Sigmoid colon (tissue), 7 donors: ENCODE measurements around the gene AJM1. TPM values are rescaled to one million over a fixed set of nuclear protein-coding genes. Genes with fewer than 3 reads are reported as not detected.
"Not testable (repeated sequence)": the region's sequence is repeated elsewhere in the genome, so short reads cannot be mapped to it uniquely, and the experiment has no call there.

Experiments used
- DNase-seq: peaks from one replicate; pipeline ENCODE4 v3.0.0-alpha.2; 2019
- H3K27ac ChIP-seq, 4 donors: fragments of 200-600 bp; sonication (generic); one replicate each; pipeline ENCODE4 v1.5.1; 2016 to 2019; ENCODE audit warnings: mild to moderate bottlenecking in 1 of 4
- H3K27me3 ChIP-seq, 3 donors: fragments of 200-600 bp; sonication (generic); one replicate each; pipeline ENCODE4 v1.5.1; 2019; ENCODE audit warnings: mild to moderate bottlenecking in 1 of 3
- H3K36me3 ChIP-seq, 4 donors: fragments of 200-600 bp; sonication (generic); one replicate each; pipeline ENCODE4 v1.5.1; 2016 to 2019
- H3K4me1 ChIP-seq, 4 donors: fragments of 200-600 bp; sonication (generic); one replicate each; pipeline ENCODE4 v1.5.1; 2017 to 2019
- H3K4me3 ChIP-seq, 4 donors: fragments of 200-600 bp; sonication (generic); one replicate each; pipeline ENCODE4 v1.5.1; 2017 to 2019; ENCODE audit warnings: mild to moderate bottlenecking in 2 of 4, moderate library complexity in 1 of 4
- H3K9me3 ChIP-seq, 4 donors: fragments of 200-600 bp in 3 of 4; sonication (generic) in 3 of 4; one replicate each; pipeline versions ENCODE4 v1.5.1 to v1.6.1; 2013 to 2019
- EP300 ChIP-seq, 4 donors: sonication (generic); formaldehyde crosslinking; IDR thresholded peaks; one replicate each; pipeline ENCODE4 v1.6.1; 2017; ENCODE audit warnings: antibody characterized with exemption in 4 of 4
- POLR2A ChIP-seq, 2 donors: fragments of 450-650 bp; IDR thresholded peaks; one replicate each; pipeline ENCODE4 v1.6.1; 2016; ENCODE audit warnings: antibody characterized with exemption in 2 of 2, mild to moderate bottlenecking in 2 of 2, moderate library complexity in 2 of 2
- POLR2AphosphoS5 ChIP-seq, 4 donors: sonication (generic); formaldehyde crosslinking; IDR thresholded peaks; one replicate each; pipeline ENCODE4 v1.6.1; 2017; ENCODE audit warnings: antibody characterized with exemption in 4 of 4
- WGBS, 2 donors: extraction: QIAGEN DNeasy Blood & Tissue Kit; methylation state at CpG; one replicate each; pipeline ENCODE4 v1.1.7; 2013; 5-methylcytosine and 5-hydroxymethylcytosine counted together
- intact Hi-C: fragments of 100-400 bp; cut with DNase I; formaldehyde crosslinking; loops from one replicate; pipeline ENCODE4 v1.15.1; 2023
- polyA plus RNA-seq, 3 donors: library from polyadenylated mRNA; stranded (reverse); fragments of 200-250 nt; gene quantifications; one replicate each; pipeline ENCODE4 v1.2.3, GENCODE V29; 2013
- total RNA-seq, 4 donors: library from RNA; depleted of rRNA; stranded (reverse); fragments of >200 nt; gene quantifications; one replicate each; pipeline ENCODE4 v1.1.0, GENCODE V29; 2016
- TF ChIP-seq, protein P1 (sequence below), 4 experiments: fragments of 450-650 bp in 3 of 4; fragments of 200-600 bp in 1 of 4; IDR thresholded peaks; one replicate each; pipeline ENCODE4 v1.5.1; 2016 to 2019; ENCODE audit warnings: antibody characterized with exemption in 4 of 4, mild to moderate bottlenecking in 3 of 4, moderate library complexity in 2 of 4
- donor health status: healthy with polysubstance abuse.
- donor health status: Bipolar disorder and iron deficiency.
- donor health status: healthy.

Gene AJM1
- total and polyA plus RNA-seq, 7 donors, result 0.46 to 8.6 (median 4.3) TPM

DNA sequence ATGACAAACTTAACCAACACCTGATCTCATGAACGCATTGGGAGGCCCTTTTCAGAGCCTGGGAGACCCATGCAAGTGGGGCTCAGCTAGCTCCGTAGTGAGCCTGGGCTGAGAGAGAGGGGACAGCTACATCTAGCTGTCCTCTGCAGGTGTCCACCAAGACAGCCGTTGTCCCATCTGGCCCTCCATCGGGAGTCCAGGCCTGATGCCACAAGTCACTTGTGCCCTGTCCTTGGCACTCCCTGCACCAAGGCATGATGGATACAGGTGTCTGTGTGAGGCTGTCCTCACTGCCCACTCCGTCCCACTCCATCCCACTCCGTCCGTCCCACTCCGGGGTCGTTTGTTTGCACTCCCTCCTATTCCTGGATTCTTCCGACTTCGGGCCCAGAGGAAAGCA is 26.4 kb downstream of the AJM1 start:
- 91 to 94% methylated on average over 11 of the region's 11 CpGs for WGBS, 2 donors
- no peak overlapping the region for H3K4me3 ChIP-seq
- no peaks in the 10 kb centered on the region for H3K27me3 ChIP-seq
- H3K4me1 ChIP-seq, result peaks cover 0 to 29% (median 21%) of the 10 kb centered on the region in 4 donors
- no peak for TF ChIP-seq POLR2AphosphoS5 (IDR thresholded peaks at IDR 0.05)
- TF ChIP-seq POLR2A (IDR thresholded peaks at IDR 0.05), result no peak
- TF ChIP-seq, protein P1, sequence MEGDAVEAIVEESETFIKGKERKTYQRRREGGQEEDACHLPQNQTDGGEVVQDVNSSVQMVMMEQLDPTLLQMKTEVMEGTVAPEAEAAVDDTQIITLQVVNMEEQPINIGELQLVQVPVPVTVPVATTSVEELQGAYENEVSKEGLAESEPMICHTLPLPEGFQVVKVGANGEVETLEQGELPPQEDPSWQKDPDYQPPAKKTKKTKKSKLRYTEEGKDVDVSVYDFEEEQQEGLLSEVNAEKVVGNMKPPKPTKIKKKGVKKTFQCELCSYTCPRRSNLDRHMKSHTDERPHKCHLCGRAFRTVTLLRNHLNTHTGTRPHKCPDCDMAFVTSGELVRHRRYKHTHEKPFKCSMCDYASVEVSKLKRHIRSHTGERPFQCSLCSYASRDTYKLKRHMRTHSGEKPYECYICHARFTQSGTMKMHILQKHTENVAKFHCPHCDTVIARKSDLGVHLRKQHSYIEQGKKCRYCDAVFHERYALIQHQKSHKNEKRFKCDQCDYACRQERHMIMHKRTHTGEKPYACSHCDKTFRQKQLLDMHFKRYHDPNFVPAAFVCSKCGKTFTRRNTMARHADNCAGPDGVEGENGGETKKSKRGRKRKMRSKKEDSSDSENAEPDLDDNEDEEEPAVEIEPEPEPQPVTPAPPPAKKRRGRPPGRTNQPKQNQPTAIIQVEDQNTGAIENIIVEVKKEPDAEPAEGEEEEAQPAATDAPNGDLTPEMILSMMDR (IDR thresholded peaks at IDR 0.05), result no peak
- TF ChIP-seq EP300 (IDR thresholded peaks at IDR 0.05), result no peak
- no peak overlapping the region for H3K27ac ChIP-seq
- intact Hi-C loops, result loop anchor here (5.0 kb wide), 1 partner anchor 76 kb away; the partner anchor contains the start of gene TMEM141
- DNase-seq, result no peak
- peaks cover 1 to 4% (median 2%) of the 10 kb centered on the region in 4 donors for H3K36me3 ChIP-seq
- H3K9me3 ChIP-seq, result no peaks in the 10 kb centered on the region

DNA sequence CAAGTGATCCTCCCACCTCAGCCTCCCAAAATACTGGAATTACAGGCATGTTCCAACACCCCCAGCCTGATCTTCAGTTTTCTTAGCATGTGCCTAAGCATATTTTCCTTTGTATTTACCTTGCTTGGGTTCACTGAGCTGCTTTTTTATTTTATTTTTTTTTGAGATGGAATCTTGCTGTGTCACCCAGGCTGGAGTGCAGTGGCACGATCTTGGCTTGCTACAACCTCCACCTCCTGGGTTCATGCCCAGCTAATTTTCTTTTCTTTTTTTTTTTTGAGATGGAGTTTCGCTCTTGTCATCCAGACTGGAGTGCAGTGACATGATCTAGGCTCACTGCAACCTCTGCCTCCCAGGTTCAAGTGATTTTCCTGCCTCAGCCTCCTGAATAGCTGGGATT is 27.3 kb downstream of the AJM1 start:
- intact Hi-C loops, result loop anchor here (5.0 kb wide), 1 partner anchor 77 kb away; the partner anchor contains the start of gene TMEM141
- H3K4me3 ChIP-seq, DNase-seq, H3K36me3 ChIP-seq, H3K9me3 ChIP-seq, H3K27ac ChIP-seq, H3K27me3 ChIP-seq: not testable (repeated sequence)
- peaks cover 0 to 20% (median 16%) of the 10 kb centered on the region in 4 donors for H3K4me1 ChIP-seq
- 90 to 92% methylated on average over 2 of the region's 2 CpGs for WGBS, 2 donors

DNA sequence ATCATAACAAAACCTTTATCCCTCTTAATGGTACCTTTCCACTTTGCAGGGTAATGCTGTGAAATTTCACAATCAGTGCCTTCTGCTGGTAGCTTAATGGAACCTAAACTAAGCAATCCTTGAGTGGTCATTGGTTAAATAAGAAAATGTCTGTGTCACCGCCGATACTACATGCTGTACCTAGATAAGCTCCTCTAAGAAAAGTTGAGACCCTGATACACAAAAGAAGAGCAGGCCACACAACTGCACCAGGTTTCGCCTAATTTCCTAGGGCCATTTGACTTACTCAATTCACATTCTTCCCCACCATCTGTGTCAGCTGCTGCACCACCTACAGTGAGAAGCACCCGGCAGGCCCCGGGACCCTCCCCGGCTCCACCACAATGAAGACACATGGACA is 32.9 kb downstream of the AJM1 start:
- no peak overlapping the region for H3K4me3 ChIP-seq
- no peak for DNase-seq
- H3K36me3 ChIP-seq, result no peaks in the 10 kb centered on the region
- TF ChIP-seq, protein P1 (IDR thresholded peaks at IDR 0.05), result no peak
- TF ChIP-seq EP300 (IDR thresholded peaks at IDR 0.05) (no peak), POLR2A (IDR thresholded peaks at IDR 0.05) (no peak), POLR2AphosphoS5 (IDR thresholded peaks at IDR 0.05) (no peak)
- no peaks in the 10 kb centered on the region for H3K4me1 ChIP-seq
- no peaks in the 10 kb centered on the region for H3K9me3 ChIP-seq
- intact Hi-C loops, result no loop called here
- H3K27me3 ChIP-seq, result no peaks in the 10 kb centered on the region
- H3K27ac ChIP-seq, result no peak overlapping the region
- 95% methylated on average over 6 of the region's 6 CpGs for WGBS, 2 donors

DNA sequence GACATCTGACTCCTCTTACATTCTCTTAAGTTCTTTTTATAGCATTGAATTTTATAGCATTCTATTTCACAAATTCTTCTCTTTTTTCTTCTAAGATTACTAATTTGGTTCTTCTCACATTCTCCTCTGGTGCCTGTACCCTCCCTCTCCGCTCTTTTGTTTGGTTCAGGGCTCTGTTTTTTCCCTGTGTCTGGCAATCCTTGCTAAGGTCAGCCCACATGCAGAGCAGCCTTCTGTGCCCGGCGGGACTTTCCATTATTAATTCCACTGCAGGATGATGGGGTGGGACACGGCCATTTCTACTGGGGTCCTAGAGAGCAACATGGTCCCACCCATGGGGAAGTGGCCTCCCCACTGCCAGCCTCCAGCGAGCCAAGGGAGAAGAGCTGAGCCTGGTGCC is 34.2 kb downstream of the AJM1 start:
- no peaks in the 10 kb centered on the region for H3K27me3 ChIP-seq
- no peaks in the 10 kb centered on the region for H3K36me3 ChIP-seq
- H3K4me1 ChIP-seq, result peaks cover 0 to 3% (median 1%) of the 10 kb centered on the region in 4 donors
- no peak for DNase-seq
- H3K4me3 ChIP-seq, result no peak overlapping the region
- intact Hi-C loops, result no loop called here
- H3K27ac ChIP-seq, result no peak overlapping the region
- 91% methylated on average over 5 of the region's 5 CpGs for WGBS, 2 donors
- H3K9me3 ChIP-seq, result no peaks in the 10 kb centered on the region
- no peak for TF ChIP-seq POLR2AphosphoS5 (IDR thresholded peaks at IDR 0.05)
- TF ChIP-seq, protein P1 (IDR thresholded peaks at IDR 0.05), result no peak
- TF ChIP-seq EP300 (IDR thresholded peaks at IDR 0.05), result no peak
- TF ChIP-seq POLR2A (IDR thresholded peaks at IDR 0.05), result no peak

DNA sequence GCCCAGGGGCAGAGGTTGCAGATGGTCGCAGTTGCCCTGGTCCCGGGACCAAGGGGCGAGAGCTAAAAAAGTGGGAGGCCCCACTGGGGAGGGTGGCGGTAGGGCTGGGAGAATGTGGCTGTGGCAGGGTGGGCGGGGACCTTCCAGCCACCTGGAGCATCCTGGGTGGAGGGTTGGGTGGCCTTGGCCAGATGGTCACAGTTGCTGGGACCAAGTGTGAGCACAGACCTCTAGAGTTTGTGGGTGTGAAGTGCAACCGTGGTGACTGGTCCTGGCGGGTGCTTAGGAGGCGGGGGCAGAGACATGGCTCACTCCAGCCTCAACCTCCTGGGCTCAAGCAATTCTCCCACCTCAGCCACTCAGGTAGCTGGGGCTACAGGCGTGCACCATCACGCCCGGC is 38.4 kb downstream of the AJM1 start:
- WGBS, 2 donors, result 80 to 85% methylated on average over 11 of the region's 11 CpGs
- Histone ChIP-seq H3K36me3 (no peaks in the 10 kb centered on the region), H3K27ac (no peak overlapping the region), H3K9me3 (no peaks in the 10 kb centered on the region), H3K27me3 (no peaks in the 10 kb centered on the region), H3K4me1 (peaks cover 0 to 21% (median 18%) of the 10 kb centered on the region in 4 donors), H3K4me3 (no peak overlapping the region)
- intact Hi-C loops, result no loop called here
- no peak for DNase-seq
- TF ChIP-seq, protein P1 (IDR thresholded peaks at IDR 0.05), result no peak
- no peak for TF ChIP-seq EP300 (IDR thresholded peaks at IDR 0.05)
